HEK293T (cell line): ENCODE results near the gene SUCLG2.

Source experiments
- CTCF ChIA-PET: fragments of 350-600 bp; formaldehyde crosslinking; extraction: SDS; loops from one replicate; lab custom pipeline; 2021; ENCODE audit warnings: antibody characterized with exemption, inconsistent platforms; lab: Yijun Ruan, JAX
- POLR2A ChIA-PET: fragments of 350-600 bp; formaldehyde crosslinking; extraction: SDS; loops from one replicate; lab custom pipeline; 2020; ENCODE audit warnings: antibody characterized with exemption, inconsistent platforms; lab: Yijun Ruan, JAX
- DNase-seq: peaks from one replicate; pipeline ENCODE4 v3.0.0; 2012; ENCODE audit warnings: mixed read lengths; ENCODE audit errors: extremely low spot score
- ARNT ChIP-seq: fragments of 450-650 bp; IDR thresholded peaks from 2 replicates; pipeline ENCODE4 v1.6.1; 2017; ENCODE audit warnings: mild to moderate bottlenecking
- BHLHE40 ChIP-seq: fragments of 450-650 bp; IDR thresholded peaks from 2 replicates; pipeline ENCODE4 v1.6.1; 2016; ENCODE audit warnings: mild to moderate bottlenecking, moderate library complexity, borderline replicate concordance
- CTBP1 ChIP-seq: fragments of 450-650 bp; IDR thresholded peaks from 2 replicates; pipeline ENCODE4 v1.6.1; 2016; ENCODE audit warnings: borderline replicate concordance
- ELF4 ChIP-seq: fragments of 450-650 bp; IDR thresholded peaks from 2 replicates; pipeline ENCODE4 v1.6.1; 2017; ENCODE audit warnings: antibody characterized with exemption
- FOXA1 ChIP-seq: fragments of 450-650 bp; IDR thresholded peaks from 2 replicates; pipeline ENCODE4 v1.6.1; 2016; ENCODE audit warnings: mild to moderate bottlenecking
- FOXK2 ChIP-seq: fragments of 450-650 bp; IDR thresholded peaks from 2 replicates; pipeline ENCODE4 v1.6.1; 2016; ENCODE audit warnings: mild to moderate bottlenecking
- FOXM1 ChIP-seq: fragments of 450-650 bp; IDR thresholded peaks from 2 replicates; pipeline ENCODE4 v1.6.1; 2017; ENCODE audit warnings: mild to moderate bottlenecking, borderline replicate concordance
- HDGF ChIP-seq: fragments of 450-650 bp; IDR thresholded peaks from 2 replicates; pipeline ENCODE4 v1.6.1; 2017; ENCODE audit warnings: antibody characterized with exemption, borderline replicate concordance
- L3MBTL2 ChIP-seq: fragments of 450-650 bp; conservative IDR thresholded peaks from 2 replicates; pipeline ENCODE4 v1.6.1; 2016; ENCODE audit warnings: mild to moderate bottlenecking
- LEF1 ChIP-seq: fragments of 450-650 bp; IDR thresholded peaks from 2 replicates; pipeline ENCODE4 v1.6.1; 2017; ENCODE audit warnings: mild to moderate bottlenecking, borderline replicate concordance
- NFRKB ChIP-seq: fragments of 450-650 bp; IDR thresholded peaks from 2 replicates; pipeline ENCODE4 v1.6.1; 2016; ENCODE audit warnings: mild to moderate bottlenecking, moderate library complexity
- PKNOX1 ChIP-seq: fragments of 450-650 bp; IDR thresholded peaks from 2 replicates; pipeline ENCODE4 v1.6.1; 2016
- SP1 ChIP-seq: fragments of 450-650 bp; IDR thresholded peaks from 2 replicates; pipeline ENCODE4 v1.6.1; 2017
- SUZ12 ChIP-seq: fragments of 450-650 bp; IDR thresholded peaks from 2 replicates; pipeline ENCODE4 v1.6.1; 2016; ENCODE audit warnings: mild to moderate bottlenecking
- TARDBP ChIP-seq: fragments of 450-650 bp; IDR thresholded peaks from 2 replicates; pipeline ENCODE4 v1.6.1; 2016
- ZNF384 ChIP-seq: fragments of 450-650 bp; IDR thresholded peaks from 2 replicates; pipeline ENCODE4 v1.6.1; 2016

Gene SUCLG2

GRCh38 chr3:67522081-67522480 is 132.3 kb downstream of the SUCLG2 start:
- ChIA-PET CTCF (no interaction called here), POLR2A (no interaction called here)
- no peak for DNase-seq
- TF ChIP-seq LEF1 (no peak), SUZ12 (no peak)

- ChIA-PET POLR2A (no interaction called here), CTCF (no interaction called here)
- no peak for TF ChIP-seq HDGF
- TF ChIP-seq BHLHE40, result no peak
- TF ChIP-seq PKNOX1, result no peak
- no peak for TF ChIP-seq ELF4
- no peak for TF ChIP-seq ARNT
- no peak for TF ChIP-seq FOXM1
- no peak for TF ChIP-seq TARDBP
- no peak for TF ChIP-seq LEF1
- TF ChIP-seq SP1, result no peak
- TF ChIP-seq SUZ12, result no peak
- no peak for TF ChIP-seq ZNF384
- TF ChIP-seq FOXA1, result no peak
- no peak for DNase-seq
Measured at GRCh38 chr3:67521053-67521646, 133.3 kb downstream of the SUCLG2 start.

- no peak for TF ChIP-seq HDGF
- TF ChIP-seq PKNOX1, result peak; percentile 51
- TF ChIP-seq FOXM1, result no peak
- no peak for DNase-seq
- ChIA-PET CTCF (no interaction called here), POLR2A (no interaction called here)
Measured at GRCh38 chr3:67518236-67518635, 136.2 kb downstream of the SUCLG2 start.

GRCh38 chr3:67517781-67518180 is 136.6 kb downstream of the SUCLG2 start:
- no peak for TF ChIP-seq HDGF
- no peak for TF ChIP-seq ZNF384
- no peak for TF ChIP-seq PKNOX1
- no peak for TF ChIP-seq ELF4
- DNase-seq, result no peak
- POLR2A ChIA-PET, result no interaction called here
- CTCF ChIA-PET, result no interaction called here

GRCh38 chr3:67516496-67516895 is 137.9 kb downstream of the SUCLG2 start:
- TF ChIP-seq FOXM1 (no peak), SP1 (no peak), LEF1 (no peak), BHLHE40 (no peak), SUZ12 (no peak), HDGF (no peak), CTBP1 (no peak), FOXK2 (no peak), NFRKB (no peak), ELF4 (no peak), PKNOX1 (no peak), ZNF384 (no peak), ARNT (no peak), FOXA1 (no peak), L3MBTL2 (no peak)
- DNase-seq, result no peak
- CTCF ChIA-PET, result no interaction called here
- POLR2A ChIA-PET, result no interaction called here

GRCh38 chr3:67515778-67516177 is 138.6 kb downstream of the SUCLG2 start:
- CTCF ChIA-PET, result no interaction called here
- no peak for DNase-seq
- POLR2A ChIA-PET, result no interaction called here
- TF ChIP-seq TARDBP (no peak), HDGF (no peak)

GRCh38 chr3:67509471-67510075 is 144.8 kb downstream of the SUCLG2 start:
- DNase-seq, result no peak
- CTCF ChIA-PET, result no interaction called here
- POLR2A ChIA-PET, result no interaction called here
- TF ChIP-seq L3MBTL2, result no peak
- TF ChIP-seq FOXA1, result no peak
- TF ChIP-seq TARDBP, result no peak
- no peak for TF ChIP-seq HDGF
- TF ChIP-seq ARNT, result no peak
